Measurements from ENCODE around the gene MFNG.
A peak's percentile ranks its signal among the peaks of the same experiment; 100 is the strongest.
"Not testable (repeated sequence)": the region's sequence is repeated elsewhere in the genome, so short reads cannot be mapped to it uniquely, and the experiment has no call there.

The MFNG gene

GRCh38 chr22:37472418-37473006, 13.7 kb downstream of the MFNG start:
- DNase-seq = peak; percentile 18

- DNase-seq = no peak
Observed at GRCh38 chr22:37471727-37472417, 14.3 kb downstream of the MFNG start.

GRCh38 chr22:37470087-37470445, 16.1 kb downstream of the MFNG start:
- peak; percentile 53 for DNase-seq

- DNase-seq = no peak
Observed at GRCh38 chr22:37469416-37470086, 16.6 kb downstream of the MFNG start.

- DNase-seq = not testable (repeated sequence)
Observed at GRCh38 chr22:37468201-37468695, 17.9 kb downstream of the MFNG start.

GRCh38 chr22:37467391-37467955, 18.7 kb downstream of the MFNG start:
- no peak for DNase-seq

- DNase-seq = no peak
Observed at GRCh38 chr22:37464181-37464580, 22.0 kb downstream of the MFNG start.

GRCh38 chr22:37462983-37463382, 23.2 kb downstream of the MFNG start:
- peak; percentile 52 for DNase-seq

- DNase-seq = no peak
Observed at GRCh38 chr22:37462436-37462835, 23.7 kb downstream of the MFNG start.

- no peak for DNase-seq
Observed at GRCh38 chr22:37461961-37462360, 24.2 kb downstream of the MFNG start.

GRCh38 chr22:37460684-37461083, 25.5 kb downstream of the MFNG start:
- DNase-seq = no peak

GRCh38 chr22:37459206-37459605, 27.0 kb downstream of the MFNG start:
- no peak for DNase-seq

GRCh38 chr22:37457093-37457893, 28.9 kb downstream of the MFNG start:
- peak; percentile 56 for DNase-seq

GRCh38 chr22:37456346-37456745, 29.8 kb downstream of the MFNG start:
- DNase-seq = no peak

GRCh38 chr22:37455896-37456295, 30.3 kb downstream of the MFNG start:
- peak; percentile 43 for DNase-seq

GRCh38 chr22:37454857-37455686, 31.1 kb downstream of the MFNG start:
- DNase-seq = peak; percentile 94

- DNase-seq = no peak
Observed at GRCh38 chr22:37453696-37454095, 32.5 kb downstream of the MFNG start.

GRCh38 chr22:37451218-37451617, 35.0 kb downstream of the MFNG start:
- no peak for DNase-seq

- DNase-seq = no peak
Observed at GRCh38 chr22:37449331-37450001, 36.7 kb downstream of the MFNG start.

GRCh38 chr22:37448516-37449127, 37.6 kb downstream of the MFNG start:
- no peak for DNase-seq

- DNase-seq = no peak
Observed at GRCh38 chr22:37445501-37445900, 40.7 kb downstream of the MFNG start.
